ENCODE results near the gene OR2V2. TPM values are rescaled to one million over a fixed set of nuclear protein-coding genes. Genes with fewer than 3 reads are reported as not detected.

OR2V2 gene
- total RNA-seq, 1 donor from 2014 or later: not detected

- DNase-seq (ENCODE audit: low read depth) (peak; percentile 77), FAIRE-seq (no peak)
- no peak overlapping the region for H2AFZ ChIP-seq (ENCODE audit: low read depth, low read length)
- Mint-ChIP-seq H3K4me3 (ENCODE audit: unreplicated experiment) (no peak overlapping the region), H3K9me3 (ENCODE audit: unreplicated experiment) (no peaks in the 10 kb centered on the region), H3K4me1 (ENCODE audit: low read depth, unreplicated experiment) (no peaks in the 10 kb centered on the region), H3K27ac (ENCODE audit: unreplicated experiment) (no peak overlapping the region), H3K36me3 (ENCODE audit: low read depth, unreplicated experiment) (no peaks in the 10 kb centered on the region), H3K27me3 (ENCODE audit: low read depth, unreplicated experiment) (peaks cover 36% of the 10 kb centered on the region)
- no peaks in the 10 kb centered on the region for H3K9me3 ChIP-seq (ENCODE audit: insufficient read depth, low read depth, low read length)
- no peaks in the 10 kb centered on the region for H4K20me1 ChIP-seq (ENCODE audit: insufficient read depth, low read length)
- H3K4me1 ChIP-seq (ENCODE audit: insufficient read depth, low read length): peaks cover 13% of the 10 kb centered on the region
- no peaks in the 10 kb centered on the region for H3K36me3 ChIP-seq (ENCODE audit: insufficient read depth, low read length)
- H3K27ac ChIP-seq (ENCODE audit: low read depth, low read length): no peak overlapping the region
- no peak overlapping the region for H3K4me3 ChIP-seq (ENCODE audit: insufficient read depth, low read depth, low read length)
- H3K4me2 ChIP-seq (ENCODE audit: low read length): peak overlapping the region; percentile 78
- peaks cover 11% of the 10 kb centered on the region for H3K27me3 ChIP-seq (ENCODE audit: insufficient read depth, low read length)
- TF ChIP-seq EZH2 (IDR thresholded peaks at IDR 0.05; ENCODE audit: insufficient read depth, low read length) (no peak), CTCF (IDR thresholded peaks at IDR 0.05; ENCODE audit: insufficient read depth, low read depth, low read length) (no peak)
- H3K79me2 ChIP-seq (ENCODE audit: insufficient read depth, low read length): no peaks in the 10 kb centered on the region
- H3K9ac ChIP-seq (ENCODE audit: low read length): no peak overlapping the region
Observed at GRCh38 chr5:181170996-181171395, 23.6 kb downstream of the OR2V2 start.

GRCh38 chr5:181171782-181172181 is 24.4 kb downstream of the OR2V2 start:
- peaks cover 14% of the 10 kb centered on the region for H3K27me3 ChIP-seq (ENCODE audit: insufficient read depth, low read length)
- no peaks in the 10 kb centered on the region for H3K4me1 Mint-ChIP-seq (ENCODE audit: low read depth, unreplicated experiment)

More at GRCh38 chr5:181171782-181172181, 24.4 kb downstream of the OR2V2 start:
- Histone ChIP-seq H3K4me3 (ENCODE audit: insufficient read depth, low read depth, low read length) (no peak overlapping the region), H3K4me2 (ENCODE audit: low read length) (no peak overlapping the region), H4K20me1 (ENCODE audit: insufficient read depth, low read length) (no peaks in the 10 kb centered on the region), H3K27ac (ENCODE audit: low read depth, low read length) (no peak overlapping the region), H3K9ac (ENCODE audit: low read length) (no peak overlapping the region), H2AFZ (ENCODE audit: low read depth, low read length) (no peak overlapping the region), H3K4me1 (ENCODE audit: insufficient read depth, low read length) (peaks cover 13% of the 10 kb centered on the region), H3K9me3 (ENCODE audit: insufficient read depth, low read depth, low read length) (no peaks in the 10 kb centered on the region), H3K79me2 (ENCODE audit: insufficient read depth, low read length) (no peaks in the 10 kb centered on the region), H3K36me3 (ENCODE audit: insufficient read depth, low read length) (no peaks in the 10 kb centered on the region)
- no peak for DNase-seq (ENCODE audit: low read depth)
- no peaks in the 10 kb centered on the region for H3K36me3 Mint-ChIP-seq (ENCODE audit: low read depth, unreplicated experiment)
- no peak overlapping the region for H3K27ac Mint-ChIP-seq (ENCODE audit: unreplicated experiment)
- no peak for FAIRE-seq
- no peak overlapping the region for H3K4me3 Mint-ChIP-seq (ENCODE audit: unreplicated experiment)
- peaks cover 36% of the 10 kb centered on the region for H3K27me3 Mint-ChIP-seq (ENCODE audit: low read depth, unreplicated experiment)
- TF ChIP-seq EZH2 (IDR thresholded peaks at IDR 0.05; ENCODE audit: insufficient read depth, low read length): no peak
- no peak for TF ChIP-seq CTCF (IDR thresholded peaks at IDR 0.05; ENCODE audit: insufficient read depth, low read depth, low read length)
- H3K9me3 Mint-ChIP-seq (ENCODE audit: unreplicated experiment): no peaks in the 10 kb centered on the region
